22Rv1 (cell line): ENCODE results near the gene SOCS6.
"Not testable (repeated sequence)": the region's sequence is repeated elsewhere in the genome, so short reads cannot be mapped to it uniquely, and the experiment has no call there.

Source experiments
- H3K27ac ChIP-seq: fragments of 450-650 bp; 2 replicates; pipeline ENCODE4 v1.5.1; 2017
- ZFX ChIP-seq: fragments of 450-650 bp; IDR thresholded peaks from 2 replicates; pipeline ENCODE4 v1.6.1; 2017; ENCODE audit warnings: antibody characterized with exemption, borderline replicate concordance
- TF ChIP-seq, protein P1 (sequence below): fragments of 450-650 bp; IDR thresholded peaks from 2 replicates; pipeline ENCODE4 v1.5.1; 2017; ENCODE audit warnings: mild to moderate bottlenecking

SOCS6 gene

DNA sequence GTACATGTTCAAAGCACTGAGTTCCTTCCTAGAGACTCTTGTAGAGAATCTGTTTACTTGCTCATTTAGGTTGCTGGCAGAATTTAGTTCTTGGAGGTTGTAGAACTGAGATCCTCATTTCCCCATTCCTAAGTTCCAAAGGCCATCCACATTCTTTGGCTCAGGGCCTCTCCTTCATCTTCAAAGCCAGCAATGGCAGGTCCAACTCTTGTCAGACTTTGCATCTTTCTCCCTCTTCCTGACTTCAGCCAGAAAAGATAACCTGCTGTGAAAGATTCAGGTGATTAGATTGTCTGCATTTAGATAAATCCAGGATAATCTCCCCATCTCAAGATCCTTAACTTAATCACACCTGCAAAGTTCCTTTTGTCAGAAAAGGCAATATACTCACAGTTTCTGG is 51.1 kb downstream of the SOCS6 start:
- H3K27ac ChIP-seq: no peak overlapping the region

DNA sequence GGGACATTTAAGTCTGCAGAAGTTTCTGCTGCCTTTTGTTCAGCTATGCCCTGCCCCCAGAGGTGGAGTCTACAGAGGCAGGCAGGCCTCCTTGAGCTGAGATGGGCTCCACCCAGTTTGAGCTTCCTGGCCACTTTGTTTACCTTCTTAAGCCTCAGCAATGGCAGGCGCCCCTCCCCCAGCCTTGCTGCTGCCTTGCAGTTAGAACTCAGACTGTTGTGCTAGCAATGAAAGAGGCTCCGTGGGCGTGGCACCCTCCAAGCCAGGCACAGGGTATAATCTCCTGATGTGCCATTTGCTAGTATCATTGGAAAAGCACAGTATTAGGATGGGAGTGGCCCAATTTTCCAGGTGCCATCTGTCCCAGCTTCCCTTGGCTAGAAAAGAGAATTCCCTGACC is 59.6 kb downstream of the SOCS6 start:
- H3K27ac ChIP-seq: not testable (repeated sequence)

More for the DNA sequence above, 51.1 kb downstream of the SOCS6 start:
- TF ChIP-seq ZFX: no peak
- TF ChIP-seq, protein P1, sequence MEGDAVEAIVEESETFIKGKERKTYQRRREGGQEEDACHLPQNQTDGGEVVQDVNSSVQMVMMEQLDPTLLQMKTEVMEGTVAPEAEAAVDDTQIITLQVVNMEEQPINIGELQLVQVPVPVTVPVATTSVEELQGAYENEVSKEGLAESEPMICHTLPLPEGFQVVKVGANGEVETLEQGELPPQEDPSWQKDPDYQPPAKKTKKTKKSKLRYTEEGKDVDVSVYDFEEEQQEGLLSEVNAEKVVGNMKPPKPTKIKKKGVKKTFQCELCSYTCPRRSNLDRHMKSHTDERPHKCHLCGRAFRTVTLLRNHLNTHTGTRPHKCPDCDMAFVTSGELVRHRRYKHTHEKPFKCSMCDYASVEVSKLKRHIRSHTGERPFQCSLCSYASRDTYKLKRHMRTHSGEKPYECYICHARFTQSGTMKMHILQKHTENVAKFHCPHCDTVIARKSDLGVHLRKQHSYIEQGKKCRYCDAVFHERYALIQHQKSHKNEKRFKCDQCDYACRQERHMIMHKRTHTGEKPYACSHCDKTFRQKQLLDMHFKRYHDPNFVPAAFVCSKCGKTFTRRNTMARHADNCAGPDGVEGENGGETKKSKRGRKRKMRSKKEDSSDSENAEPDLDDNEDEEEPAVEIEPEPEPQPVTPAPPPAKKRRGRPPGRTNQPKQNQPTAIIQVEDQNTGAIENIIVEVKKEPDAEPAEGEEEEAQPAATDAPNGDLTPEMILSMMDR: no peak

DNA sequence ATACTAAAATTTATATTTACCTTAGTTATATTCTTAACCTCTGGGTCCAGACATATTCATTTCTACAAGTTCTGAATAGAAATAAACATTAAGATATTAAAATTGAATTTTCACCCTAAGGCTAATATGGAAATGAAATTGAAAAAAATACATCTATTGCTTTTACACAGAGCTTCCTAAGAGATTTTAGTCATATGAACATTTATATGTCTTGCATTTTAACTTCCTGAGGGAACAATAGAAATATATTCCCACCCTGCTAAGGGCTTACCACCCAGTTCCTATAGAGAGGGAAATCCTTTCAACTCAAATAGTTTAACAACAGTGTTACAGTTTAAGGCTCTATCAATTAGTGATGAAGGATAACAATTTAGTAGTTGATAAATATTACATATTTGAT is 60.5 kb downstream of the SOCS6 start:
- H3K27ac ChIP-seq: no peak overlapping the region
- TF ChIP-seq, protein P1: no peak
- no peak for TF ChIP-seq ZFX

DNA sequence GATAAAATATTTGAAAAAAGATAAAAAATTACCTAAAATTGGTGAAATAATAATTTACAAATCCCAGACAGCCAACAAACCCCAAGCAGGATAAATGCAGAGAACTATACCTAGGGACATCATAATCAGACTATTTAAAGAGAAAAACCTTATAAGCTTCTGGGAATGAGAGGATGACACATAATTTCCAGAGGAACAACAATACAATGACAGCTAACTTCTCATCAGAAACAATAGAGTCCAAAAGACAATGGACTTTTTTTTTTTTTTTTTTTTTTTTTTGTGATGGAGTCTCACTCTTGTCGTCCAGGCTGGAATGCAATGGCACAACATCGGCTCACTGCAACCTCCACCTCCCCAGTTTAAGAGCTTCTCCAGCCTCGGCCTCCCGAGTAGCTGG is 65.2 kb downstream of the SOCS6 start:
- no peak overlapping the region for H3K27ac ChIP-seq
- TF ChIP-seq, protein P1: no peak
- no peak for TF ChIP-seq ZFX

DNA sequence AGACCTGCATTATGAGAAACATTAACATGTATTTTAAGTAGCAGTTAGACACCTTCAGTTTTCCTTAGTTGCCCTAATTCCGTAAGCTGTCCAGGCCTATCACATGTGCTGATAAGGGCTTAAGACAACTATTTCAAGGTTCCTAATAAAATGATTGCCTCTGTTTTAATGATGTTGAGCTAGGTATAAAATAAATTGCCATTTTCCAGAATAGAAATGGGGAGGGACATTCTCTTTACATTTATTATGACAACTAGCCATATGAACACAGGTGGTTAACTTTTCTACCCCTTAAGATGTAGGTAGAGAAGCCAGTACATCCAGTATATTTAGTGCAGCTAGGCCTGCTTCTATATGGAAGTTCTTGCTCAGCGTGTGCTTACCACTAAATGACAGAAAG is 65.9 kb downstream of the SOCS6 start:
- no peak for TF ChIP-seq ZFX
- TF ChIP-seq, protein P1: no peak
- no peak overlapping the region for H3K27ac ChIP-seq

DNA sequence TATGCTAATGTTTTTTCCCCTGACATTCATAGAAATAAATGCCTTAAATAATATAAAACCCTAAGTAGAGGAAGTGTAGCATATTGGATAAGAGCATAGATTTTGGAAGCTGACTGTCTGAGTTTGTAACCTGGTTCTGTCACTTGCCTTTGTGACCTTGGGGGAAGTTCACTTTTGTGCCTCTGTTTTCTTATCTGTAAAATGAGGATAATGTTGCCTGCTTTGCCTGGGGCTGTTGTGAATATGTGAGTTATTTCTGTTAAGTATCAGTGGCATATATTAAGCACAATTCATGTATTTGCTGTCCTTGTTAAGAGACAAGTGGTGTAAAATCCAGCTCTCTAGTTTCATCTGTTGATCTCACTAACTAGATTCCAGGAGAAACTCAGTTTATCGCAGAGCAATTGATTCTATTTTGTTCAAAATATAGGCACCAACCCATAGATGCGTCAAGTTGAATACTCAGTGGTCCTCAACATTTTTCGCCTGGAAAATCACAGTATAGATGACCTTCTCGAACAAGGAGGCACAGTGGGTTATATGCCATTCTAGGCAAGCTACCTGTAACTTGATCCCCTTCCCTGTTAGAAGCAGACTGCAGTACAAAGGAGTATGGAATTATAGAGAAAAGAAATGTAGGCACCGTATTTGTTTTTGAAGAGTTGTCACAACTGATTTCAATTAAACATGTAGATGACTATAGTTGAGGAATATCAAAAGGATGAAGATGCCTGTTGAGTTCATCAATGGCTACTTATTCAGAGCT is 67.0 kb downstream of the SOCS6 start:
- H3K27ac ChIP-seq: no peak overlapping the region
- TF ChIP-seq, protein P1: no peak
- TF ChIP-seq ZFX: no peak

DNA sequence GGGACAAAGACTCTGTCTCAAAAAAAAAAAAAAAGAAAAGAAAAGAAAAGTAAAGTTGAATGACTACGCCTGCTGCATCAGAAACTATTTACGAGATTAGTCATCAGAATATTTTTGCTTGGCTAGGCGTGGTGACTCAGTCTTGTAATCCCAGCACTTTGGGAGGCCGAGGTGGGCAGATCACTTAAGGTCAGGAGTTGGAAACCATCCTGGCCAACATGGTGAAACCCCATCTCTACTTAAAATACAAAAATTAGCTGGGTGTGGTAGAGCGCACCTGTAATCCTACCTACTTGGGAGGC is 69.2 kb downstream of the SOCS6 start:
- not testable (repeated sequence) for H3K27ac ChIP-seq

DNA sequence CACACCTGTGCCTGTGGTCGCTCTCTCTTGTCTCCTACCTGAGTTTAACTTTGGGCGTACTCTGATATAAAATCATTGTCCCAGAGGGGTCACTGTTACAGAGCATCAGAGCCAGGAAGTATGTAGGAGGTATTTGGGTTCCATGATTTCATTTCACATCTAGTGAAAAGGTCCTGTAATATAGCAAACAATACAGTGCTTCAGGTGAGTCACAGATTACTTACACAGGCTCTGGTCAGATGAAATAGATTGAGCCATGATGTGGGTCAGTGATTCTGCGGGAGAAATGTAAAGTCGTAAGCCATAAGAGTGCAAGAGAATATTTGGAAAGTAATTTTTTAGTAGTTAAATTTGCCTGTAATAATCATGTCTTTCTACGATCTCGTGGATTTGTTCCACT is 70.2 kb downstream of the SOCS6 start:
- no peak overlapping the region for H3K27ac ChIP-seq
- TF ChIP-seq ZFX: no peak
- TF ChIP-seq, protein P1: no peak
